ENCODE data around the gene CHRNB2.

The CHRNB2 gene

DNA sequence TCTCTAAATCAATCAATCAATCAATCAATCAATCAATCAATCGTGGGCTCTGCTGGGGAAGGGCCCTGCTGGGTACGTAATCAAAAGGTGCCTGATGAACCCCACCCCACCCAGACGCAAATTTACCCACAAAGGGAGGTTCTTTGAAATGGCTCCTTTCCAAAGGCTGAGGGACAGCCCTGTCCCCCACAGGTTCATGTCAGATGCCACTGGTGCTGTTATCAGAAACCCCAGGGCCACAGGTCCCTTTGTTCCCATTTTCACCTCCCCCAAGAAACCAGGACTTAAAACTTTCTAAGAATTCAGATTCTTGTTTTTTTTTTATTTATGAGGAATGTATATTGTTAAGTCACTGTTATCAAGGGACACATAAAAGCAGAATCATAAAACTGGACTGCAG, 14.2 kb downstream of the CHRNB2 start:
- DNase-seq = no peak

- DNase-seq = no peak
These were observed 15.3 kb downstream of the CHRNB2 start for GRCh38 chr1:154582885-154583284.

- peak; percentile 12 for DNase-seq
These were observed 16.2 kb downstream of the CHRNB2 start for GRCh38 chr1:154583773-154584172.

DNA sequence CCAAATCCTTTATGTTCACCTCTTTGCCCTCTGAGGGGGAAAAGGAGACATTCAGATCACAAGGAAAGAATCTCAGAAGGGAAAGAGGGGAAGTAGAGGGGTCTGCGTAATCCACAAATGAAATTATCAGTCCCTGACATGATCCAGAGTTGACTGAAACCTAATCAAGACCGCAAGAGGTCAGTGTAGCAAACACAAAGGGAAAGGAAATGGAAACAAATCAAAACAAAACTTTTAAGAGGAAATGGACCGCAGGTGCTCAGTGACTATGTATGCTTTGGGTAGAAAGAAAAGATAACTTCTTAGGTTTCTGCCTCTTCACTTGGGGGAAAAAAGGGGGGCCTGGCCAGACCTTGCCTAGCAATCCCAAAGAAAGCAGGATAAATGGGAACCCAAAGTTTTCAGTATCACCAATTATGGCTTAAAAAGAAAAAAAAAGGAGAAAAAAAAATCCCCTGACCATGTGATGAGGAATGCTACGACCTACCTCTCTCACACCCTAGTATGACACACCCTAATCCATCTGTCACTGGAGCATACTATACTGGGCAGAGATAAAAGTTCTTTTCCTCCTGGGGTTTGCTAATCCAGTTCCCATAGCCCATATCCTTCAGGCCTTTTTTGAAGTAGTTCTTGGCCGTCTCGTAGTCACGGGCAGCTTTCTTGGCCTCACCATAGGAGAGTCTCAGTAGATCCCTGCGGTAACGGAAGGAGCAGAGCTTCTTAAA, 16.9 kb downstream of the CHRNB2 start:
- DNase-seq = no peak

GRCh38 chr1:154586231-154586630, 18.7 kb downstream of the CHRNB2 start:
- no peak for DNase-seq

DNA sequence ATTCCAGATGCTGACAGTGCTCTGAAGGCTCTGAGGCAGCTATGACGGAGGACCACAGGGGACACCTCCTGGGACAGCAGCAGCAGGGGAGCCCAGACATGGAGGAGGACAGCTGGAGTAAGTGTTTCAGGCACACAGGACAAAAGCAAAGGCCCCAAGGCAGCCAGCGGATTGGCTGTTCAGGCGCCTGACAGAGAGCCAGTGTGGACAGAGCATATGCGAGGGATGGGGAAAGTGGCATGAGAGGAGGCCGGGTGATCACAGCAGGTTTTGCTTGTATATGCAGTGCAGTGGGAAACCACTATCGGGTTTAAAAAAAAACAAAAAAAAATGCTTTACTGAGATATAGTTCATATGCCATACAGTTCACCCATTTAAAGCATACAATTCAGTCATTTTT, 19.1 kb downstream of the CHRNB2 start:
- no peak for DNase-seq

- no peak for DNase-seq
These were observed 22.2 kb downstream of the CHRNB2 start for GRCh38 chr1:154589780-154590179.

DNA sequence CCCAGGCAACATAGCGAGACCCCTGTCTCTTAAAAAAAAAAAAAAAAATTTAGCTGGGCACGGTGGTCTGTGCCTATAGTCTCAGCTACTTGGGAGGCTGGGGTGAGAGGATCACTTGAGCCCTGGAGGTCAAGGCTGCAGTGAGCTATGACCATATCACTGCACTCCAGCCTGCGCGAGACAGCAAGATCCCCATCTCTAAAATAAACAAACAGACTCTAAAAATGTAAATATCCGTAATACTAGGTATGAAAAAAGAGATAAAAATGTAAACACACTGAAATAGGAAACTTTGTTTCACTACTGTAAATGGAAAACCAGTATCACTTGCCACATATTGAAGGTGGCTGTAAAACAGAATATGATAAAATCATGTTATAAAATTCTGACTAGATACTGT, 23.2 kb downstream of the CHRNB2 start:
- DNase-seq = no peak

- DNase-seq = no peak
These were observed 23.6 kb downstream of the CHRNB2 start for GRCh38 chr1:154591206-154591605.

DNA sequence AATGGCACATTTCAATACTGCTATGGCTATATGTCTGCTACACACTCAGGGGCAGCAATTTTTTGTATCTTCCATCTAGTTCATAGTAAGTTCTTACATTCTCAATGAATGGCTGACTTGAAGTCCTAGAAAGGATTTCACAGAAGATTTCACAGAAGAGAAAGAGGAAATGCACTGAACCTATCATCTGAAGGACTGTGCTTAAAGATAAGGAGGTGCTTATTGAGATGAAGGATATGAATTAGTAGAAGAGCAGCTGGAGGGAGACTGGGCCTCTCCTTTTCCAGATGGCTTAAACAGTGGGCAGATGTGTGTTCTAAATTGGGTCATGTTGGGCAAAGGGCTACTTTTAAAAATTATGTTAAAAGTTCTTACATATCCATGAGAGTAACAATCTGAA, 25.8 kb downstream of the CHRNB2 start:
- no peak for DNase-seq

GRCh38 chr1:154594811-154595210, 27.2 kb downstream of the CHRNB2 start:
- no peak for DNase-seq

DNA sequence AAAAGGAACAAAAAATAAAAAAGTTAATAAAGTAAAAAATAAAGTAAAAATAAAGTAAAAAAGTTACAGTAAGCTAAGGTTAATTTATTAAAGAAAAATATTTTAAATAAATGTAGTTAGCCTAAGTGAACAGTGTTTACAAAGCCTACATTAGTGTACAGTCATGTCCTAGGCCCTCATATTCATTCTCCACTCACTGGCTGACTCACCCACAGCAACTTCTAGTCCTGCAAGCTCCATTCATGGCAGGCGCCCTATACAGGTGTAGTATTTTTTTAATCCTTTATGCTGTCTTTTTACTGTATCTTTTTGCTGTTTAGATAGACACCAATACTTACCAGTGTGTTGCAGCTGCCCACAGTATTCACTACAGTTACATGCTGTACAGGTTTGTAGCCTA, 28.0 kb downstream of the CHRNB2 start:
- no peak for DNase-seq

- DNase-seq = no peak
These were observed 31.5 kb downstream of the CHRNB2 start for GRCh38 chr1:154598871-154599635.

DNA sequence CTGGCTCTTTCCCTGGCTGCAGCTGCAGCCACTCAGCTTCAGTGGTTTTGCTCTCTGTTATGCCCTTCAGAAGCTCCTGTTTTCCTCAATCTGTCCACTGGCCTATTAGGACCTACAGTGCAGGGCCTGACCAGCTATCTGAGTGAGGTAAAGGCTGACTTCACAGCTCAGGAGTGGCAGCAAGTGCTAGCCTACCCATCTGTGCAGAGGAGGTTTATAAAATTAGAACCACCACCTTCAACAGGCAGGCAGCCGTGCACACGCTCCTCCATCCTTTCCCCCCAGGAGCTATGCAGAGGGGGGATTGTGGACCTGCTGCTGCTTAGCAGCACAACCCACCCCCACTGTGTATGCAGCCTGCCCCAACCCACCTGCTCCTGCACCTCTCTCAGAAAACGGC, 32.1 kb downstream of the CHRNB2 start:
- DNase-seq = no peak

DNA sequence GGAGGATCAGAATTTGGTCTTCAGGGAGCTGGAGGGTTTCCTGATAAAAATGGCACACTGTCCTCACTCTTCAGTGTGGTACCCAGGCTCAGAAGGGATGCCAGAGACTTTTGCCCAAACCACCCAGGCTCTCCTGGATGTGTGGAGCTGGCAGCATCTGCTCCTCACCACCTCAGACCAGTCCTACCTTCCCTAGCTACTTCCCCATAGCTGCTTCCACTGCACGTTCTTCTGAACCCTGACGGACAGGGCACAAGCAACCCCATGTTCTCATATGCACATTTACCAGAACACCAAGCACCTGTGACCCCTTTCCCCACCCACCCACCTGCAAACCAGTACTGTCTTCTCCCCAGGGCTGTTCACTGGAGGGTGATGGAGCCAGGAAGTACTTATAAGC, 35.7 kb downstream of the CHRNB2 start:
- no peak for DNase-seq

DNA sequence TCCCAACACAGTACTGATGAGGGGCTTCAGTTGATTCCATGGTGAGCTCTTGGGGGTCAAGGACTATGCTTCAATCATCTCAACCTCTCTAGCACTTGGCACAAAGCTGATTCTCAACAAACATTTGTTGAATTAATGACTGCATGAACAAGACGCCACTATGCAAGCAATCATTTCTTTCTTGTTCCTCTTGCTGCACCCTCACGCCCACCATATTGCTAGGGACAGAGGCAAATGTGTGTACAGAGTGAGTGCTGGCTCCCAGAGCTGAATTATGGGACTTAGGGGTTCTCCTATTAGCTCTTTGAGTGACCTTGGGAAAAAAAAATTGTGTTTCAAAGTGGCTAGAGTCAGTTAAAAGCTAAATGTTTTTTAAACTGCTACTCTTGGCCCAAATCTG, 38.0 kb downstream of the CHRNB2 start:
- no peak for DNase-seq

GRCh38 chr1:154607106-154607608, 39.6 kb downstream of the CHRNB2 start:
- DNase-seq = peak; percentile 60

GRCh38 chr1:154607609-154608396, 40.2 kb downstream of the CHRNB2 start, which contains the start of gene ADAR:
Gene ADAR, minus strand, starts transcription at chr1:154608186. Its CDS starts 180 bp downstream, at chr1:154608006.
- peak; percentile 98 for DNase-seq

DNA sequence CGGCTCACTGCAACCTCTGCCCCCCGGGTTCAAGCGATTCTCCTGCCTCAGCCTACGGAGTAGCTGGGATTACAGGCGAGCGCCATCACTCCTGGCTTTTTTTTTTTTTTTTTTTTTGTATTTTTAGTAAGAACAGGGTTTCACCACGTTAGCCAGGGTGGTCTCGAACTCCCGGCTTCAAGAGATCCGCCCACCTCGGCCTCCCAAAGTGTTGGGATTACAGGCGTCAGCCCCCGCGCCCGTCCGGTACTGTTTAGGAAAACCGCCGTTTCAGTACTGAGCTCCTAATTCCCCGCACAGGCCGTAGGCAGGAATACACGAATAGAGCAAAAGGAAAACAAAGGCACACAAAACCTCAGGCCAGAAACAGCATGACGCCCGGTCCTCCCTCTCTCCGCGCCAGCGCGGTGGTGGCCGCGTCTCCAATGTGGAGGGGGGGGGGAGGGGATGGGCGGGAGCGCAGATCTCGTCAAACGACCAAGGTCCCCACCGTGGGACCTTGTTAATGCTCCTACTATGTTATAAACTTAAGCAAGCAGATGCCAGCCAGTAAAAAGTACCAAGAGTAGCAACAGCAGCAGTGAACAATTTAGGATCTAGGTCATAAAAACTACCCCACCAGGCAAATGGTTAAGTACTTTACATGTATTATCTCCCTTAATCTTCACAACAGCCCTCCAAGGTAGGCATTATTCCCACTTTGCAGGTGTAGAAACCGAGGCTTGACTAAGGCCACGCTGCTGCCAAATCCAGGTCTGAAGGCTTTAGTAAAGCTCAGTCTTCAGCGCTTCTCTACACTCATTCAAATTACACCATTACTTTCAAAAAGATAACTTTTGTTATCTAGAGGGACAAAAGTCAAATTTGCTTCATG, 41.1 kb downstream of the CHRNB2 start:
- peak; percentile 55 for DNase-seq

- peak; percentile 47 for DNase-seq
These were observed 42.1 kb downstream of the CHRNB2 start for GRCh38 chr1:154609398-154610380.
